Activated T-helper 2 cell treated with anti-CD3 and anti-CD28 coated beads, Interferon-gamma antibody, Interleukin-2, Interleukin-4, amounts not matched to agents 10 μg/mL and 5 μg/mL and 100 μg/mL, durations not matched to agents 14 hours and 24 hours and 36 hours (primary cell): ENCODE results near the gene SRMS. TPM values are rescaled to one million over a fixed set of nuclear protein-coding genes. Genes with fewer than 3 reads are reported as not detected.
A peak's percentile ranks its signal among the peaks of the same experiment; 100 is the strongest.
"Not testable (repeated sequence)": the region's sequence is repeated elsewhere in the genome, so short reads cannot be mapped to it uniquely, and the experiment has no call there.

Source experiments
- DNase-seq: peaks from one replicate; pipeline ENCODE4 v3.0.0; 2021; ENCODE audit warnings: low spot score
- H3K27ac Mint-ChIP-seq: one replicate; pipeline ENCODE4 v1.8.0; 2021; ENCODE audit warnings: mixed read lengths
- H3K27me3 Mint-ChIP-seq: one replicate; pipeline ENCODE4 v1.8.0; 2021; ENCODE audit warnings: low read depth, mixed read lengths
- H3K36me3 Mint-ChIP-seq: one replicate; pipeline ENCODE4 v1.8.0; 2021; ENCODE audit warnings: low read depth, mixed read lengths
- H3K4me1 Mint-ChIP-seq: one replicate; pipeline ENCODE4 v1.8.0; 2021; ENCODE audit warnings: low read depth, mixed read lengths
- H3K4me3 Mint-ChIP-seq: one replicate; pipeline ENCODE4 v1.8.0; 2021; ENCODE audit warnings: low read depth, mild to moderate bottlenecking, moderate library complexity, mixed read lengths
- H3K9me3 Mint-ChIP-seq: one replicate; pipeline ENCODE4 v1.8.0; 2021; ENCODE audit warnings: mixed read lengths
- intact Hi-C: fragments of 100-400 bp; cut with micrococcal nuclease; formaldehyde crosslinking; loops from one replicate; pipeline ENCODE4 v1.15.1; 2023
- total RNA-seq: library from RNA; stranded (reverse); gene quantifications from 2 replicates; pipeline ENCODE4 v1.2.3, GENCODE V29; 2022

The SRMS gene
- total RNA-seq, 1 donor from 2014 or later = not detected

GRCh38 chr20:63574829-63575743, 27.5 kb upstream of the SRMS start:
- no peak for DNase-seq
- Mint-ChIP-seq H3K27me3 (peaks cover 19% of the 10 kb centered on the region), H3K9me3 (no peaks in the 10 kb centered on the region), H3K27ac (no peak overlapping the region), H3K4me1 (peaks cover 1% of the 10 kb centered on the region), H3K4me3 (peak overlapping the region; percentile 51), H3K36me3 (no peaks in the 10 kb centered on the region)
- intact Hi-C loops = no loop called here

- peaks cover under 1% of the 10 kb centered on the region for H3K36me3 Mint-ChIP-seq
- DNase-seq = peak; percentile 65
- intact Hi-C loops = no loop called here
- H3K27me3 Mint-ChIP-seq = peaks cover 13% of the 10 kb centered on the region
- H3K27ac Mint-ChIP-seq = no peak within 1 kb of the TSS
- peak within 1 kb of the TSS; percentile 84 for H3K4me3 Mint-ChIP-seq
- no peaks in the 10 kb centered on the region for H3K9me3 Mint-ChIP-seq
- peaks cover 1% of the 10 kb centered on the region for H3K4me1 Mint-ChIP-seq
Measured at GRCh38 chr20:63574156-63574828, 26.7 kb upstream of the SRMS start, which contains the start of gene HELZ2. TSS of gene HELZ2 (minus strand) at chr20:63574239. CDS start at chr20:63572385, 1,854 bp downstream.

- no peak overlapping the region for H3K27ac Mint-ChIP-seq
- no peak for DNase-seq
Measured at GRCh38 chr20:63573647-63574131, 26.1 kb upstream of the SRMS start.

GRCh38 chr20:63572788-63573646, 25.5 kb upstream of the SRMS start:
- intact Hi-C loops = no loop called here
- Mint-ChIP-seq H3K4me1 (peaks cover 4% of the 10 kb centered on the region), H3K27me3 (peaks cover 13% of the 10 kb centered on the region), H3K27ac (no peak overlapping the region), H3K9me3 (no peaks in the 10 kb centered on the region), H3K4me3 (peak overlapping the region; percentile 84), H3K36me3 (peaks cover 2% of the 10 kb centered on the region)
- DNase-seq = no peak

More at GRCh38 chr20:63573647-63574131, 26.1 kb upstream of the SRMS start:
- intact Hi-C loops = no loop called here
- Mint-ChIP-seq H3K9me3 (no peaks in the 10 kb centered on the region), H3K4me3 (peak overlapping the region; percentile 84), H3K4me1 (peaks cover 1% of the 10 kb centered on the region), H3K36me3 (peaks cover 2% of the 10 kb centered on the region), H3K27me3 (peaks cover 13% of the 10 kb centered on the region)

- DNase-seq = no peak
- Mint-ChIP-seq H3K27ac (no peak overlapping the region), H3K4me3 (no peak overlapping the region), H3K9me3 (no peaks in the 10 kb centered on the region), H3K36me3 (peaks cover 2% of the 10 kb centered on the region), H3K4me1 (peaks cover 12% of the 10 kb centered on the region), H3K27me3 (peaks cover 13% of the 10 kb centered on the region)
- intact Hi-C loops = no loop called here
Measured at GRCh38 chr20:63572071-63572787, 24.7 kb upstream of the SRMS start.

- intact Hi-C loops, H3K36me3 Mint-ChIP-seq, DNase-seq, H3K27ac Mint-ChIP-seq, H3K4me3 Mint-ChIP-seq, H3K9me3 Mint-ChIP-seq, H3K27me3 Mint-ChIP-seq: not testable (repeated sequence)
- peaks cover 12% of the 10 kb centered on the region for H3K4me1 Mint-ChIP-seq
Measured at GRCh38 chr20:63571087-63571478, 23.5 kb upstream of the SRMS start.

GRCh38 chr20:63570281-63571086, 22.9 kb upstream of the SRMS start:
- peaks cover 12% of the 10 kb centered on the region for H3K4me1 Mint-ChIP-seq
- H3K9me3 Mint-ChIP-seq = no peaks in the 10 kb centered on the region
- H3K27ac Mint-ChIP-seq = no peak overlapping the region

GRCh38 chr20:63568986-63569949, 21.7 kb upstream of the SRMS start:
- Mint-ChIP-seq H3K36me3 (peaks cover 2% of the 10 kb centered on the region), H3K4me1 (peaks cover 12% of the 10 kb centered on the region), H3K27me3 (peaks cover 3% of the 10 kb centered on the region), H3K4me3 (no peak overlapping the region), H3K9me3 (no peaks in the 10 kb centered on the region), H3K27ac (no peak overlapping the region)
- intact Hi-C loops = loop anchor here (2.0 to 5.0 kb wide), 2 partner anchors 16 to 68 kb away; no protein-coding TSS in a partner anchor
- no peak for DNase-seq

More at GRCh38 chr20:63570281-63571086, 22.9 kb upstream of the SRMS start:
- no peak overlapping the region for H3K4me3 Mint-ChIP-seq
- H3K36me3 Mint-ChIP-seq = peaks cover 2% of the 10 kb centered on the region
- H3K27me3 Mint-ChIP-seq = peaks cover 4% of the 10 kb centered on the region
- intact Hi-C loops = no loop called here
- DNase-seq = no peak

GRCh38 chr20:63568170-63568981, 20.8 kb upstream of the SRMS start:
- Mint-ChIP-seq H3K27ac (peak overlapping the region; percentile 17), H3K4me1 (peaks cover 12% of the 10 kb centered on the region), H3K36me3 (peaks cover 2% of the 10 kb centered on the region), H3K4me3 (peak overlapping the region; percentile 52), H3K27me3 (peaks cover 3% of the 10 kb centered on the region), H3K9me3 (no peaks in the 10 kb centered on the region)
- intact Hi-C loops = loop anchor here (2.0 to 5.0 kb wide), 2 partner anchors 16 to 69 kb away; no protein-coding TSS in a partner anchor
- DNase-seq = no peak
